GM18526 (cell line): ENCODE results near the gene FBN1.

Experiments used
- POLR2A ChIP-seq: IDR thresholded peaks from 3 replicates; pipeline ENCODE4 v1.6.1; 2011; ENCODE audit not compliant: insufficient read length; ENCODE audit errors: extremely low read depth

The FBN1 gene

GRCh38 chr15:48471073-48471472, 174.4 kb downstream of the FBN1 start:
- TF ChIP-seq POLR2A: no peak

- TF ChIP-seq POLR2A: no peak
Observed at GRCh38 chr15:48470096-48470495, 175.4 kb downstream of the FBN1 start.

- TF ChIP-seq POLR2A: no peak
Observed at GRCh38 chr15:48469681-48470080, 175.8 kb downstream of the FBN1 start.

GRCh38 chr15:48469271-48469670, 176.2 kb downstream of the FBN1 start:
- no peak for TF ChIP-seq POLR2A

- no peak for TF ChIP-seq POLR2A
Observed at GRCh38 chr15:48467801-48468200, 177.7 kb downstream of the FBN1 start.

- TF ChIP-seq POLR2A: no peak
Observed at GRCh38 chr15:48466820-48467219, 178.7 kb downstream of the FBN1 start.

- TF ChIP-seq POLR2A: no peak
Observed at GRCh38 chr15:48466079-48466478, 179.4 kb downstream of the FBN1 start.

GRCh38 chr15:48465410-48465809, 180.1 kb downstream of the FBN1 start:
- TF ChIP-seq POLR2A: no peak

GRCh38 chr15:48463366-48463880, 182.1 kb downstream of the FBN1 start:
- no peak for TF ChIP-seq POLR2A

GRCh38 chr15:48462688-48463087, 182.8 kb downstream of the FBN1 start:
- no peak for TF ChIP-seq POLR2A

GRCh38 chr15:48459571-48460442, 185.7 kb downstream of the FBN1 start:
- TF ChIP-seq POLR2A: no peak

GRCh38 chr15:48458876-48459275, 186.6 kb downstream of the FBN1 start:
- TF ChIP-seq POLR2A: no peak

GRCh38 chr15:48456134-48456533, 189.4 kb downstream of the FBN1 start:
- TF ChIP-seq POLR2A: no peak

GRCh38 chr15:48451736-48452135, 193.8 kb downstream of the FBN1 start:
- TF ChIP-seq POLR2A: no peak

GRCh38 chr15:48451241-48451640, 194.3 kb downstream of the FBN1 start:
- TF ChIP-seq POLR2A: no peak

GRCh38 chr15:48449734-48450133, 195.8 kb downstream of the FBN1 start:
- TF ChIP-seq POLR2A: no peak

- TF ChIP-seq POLR2A: no peak
Observed at GRCh38 chr15:48447657-48448056, 197.9 kb downstream of the FBN1 start.
